Smooth muscle cell (in vitro differentiated cells): ENCODE measurements around the gene CAPS. TPM values are rescaled to one million over a fixed set of nuclear protein-coding genes. Genes with fewer than 3 reads are reported as not detected.

Source experiments
- DNase-seq: peaks from one replicate; lab custom pipeline; 2025; ENCODE audit not compliant: unreplicated experiment; lab: John Stamatoyannopoulos, UW
- H2AFZ ChIP-seq: fragments of 200-600 bp; sonication (generic); 2 replicates; pipeline ENCODE4 v1.6.0; 2016; ENCODE audit warnings: antibody characterized with exemption, low read depth, mild to moderate bottlenecking
- H3F3A ChIP-seq: fragments of 200-600 bp; sonication (generic); 2 replicates; pipeline ENCODE4 v1.6.0; 2017; ENCODE audit warnings: antibody characterized with exemption, low read depth
- H3K27ac ChIP-seq: fragments of 200-600 bp; sonication (generic); 2 replicates; pipeline ENCODE4 v1.5.1; 2016; ENCODE audit warnings: low read depth, mild to moderate bottlenecking
- H3K27me3 ChIP-seq: fragments of 200-600 bp; sonication (generic); 2 replicates; pipeline ENCODE4 v1.6.1; 2016; ENCODE audit warnings: low read depth, mild to moderate bottlenecking
- H3K36me3 ChIP-seq: fragments of 200-600 bp; sonication (generic); 2 replicates; pipeline ENCODE4 v1.5.1; 2016; ENCODE audit warnings: low read depth
- H3K4me1 ChIP-seq: fragments of 200-600 bp; sonication (generic); 2 replicates; pipeline ENCODE4 v1.5.1; 2016; ENCODE audit warnings: low read depth
- H3K4me2 ChIP-seq: fragments of 200-600 bp; sonication (generic); 2 replicates; pipeline ENCODE4 v1.6.0; 2016; ENCODE audit warnings: mild to moderate bottlenecking
- H3K4me3 ChIP-seq: fragments of 200-600 bp; sonication (generic); 2 replicates; pipeline ENCODE4 v1.5.1; 2016; ENCODE audit warnings: mild to moderate bottlenecking
- H3K79me2 ChIP-seq: fragments of 200-600 bp; sonication (generic); 2 replicates; pipeline ENCODE4 v1.6.0; 2016; ENCODE audit warnings: low read depth, mild to moderate bottlenecking
- H3K9ac ChIP-seq: fragments of 200-600 bp; sonication (generic); 2 replicates; pipeline ENCODE4 v1.6.0; 2016; ENCODE audit warnings: low read depth
- H3K9me3 ChIP-seq: fragments of 200-600 bp; sonication (generic); replicated peaks from 2 replicates; pipeline ENCODE4 v1.5.1; 2016; ENCODE audit warnings: low read depth
- H4K20me1 ChIP-seq: fragments of 200-600 bp; sonication (generic); 2 replicates; pipeline ENCODE4 v1.6.0; 2016; ENCODE audit warnings: low read depth
- WGBS: methylation state at CpG from one replicate; pipeline ENCODE4 v1.1.7; 2016; ENCODE audit warnings: low lambda C conversion rate; 5-methylcytosine and 5-hydroxymethylcytosine counted together
- polyA plus RNA-seq: library from polyadenylated mRNA; unstranded; fragments of >200 nt; fragmentation: Nextera tagmentation; extraction: Ambion mirVana; gene quantifications from 2 replicates; pipeline ENCODE4 v1.2.1, GENCODE V29; 2016
- total RNA-seq: library from RNA; depleted of rRNA; stranded (reverse); fragments of >200 nt; gene quantifications from 2 replicates; pipeline ENCODE4 v1.2.3, GENCODE V29; 2014
- TF ChIP-seq, protein P1 (sequence below): fragments of 200-600 bp; sonication (generic); IDR thresholded peaks from 2 replicates; pipeline ENCODE4 v1.5.1; 2017; ENCODE audit warnings: borderline replicate concordance, mild to moderate bottlenecking, antibody characterized with exemption; ENCODE audit not compliant: insufficient read depth, poor library complexity, severe bottlenecking

CAPS gene
- total and polyA plus RNA-seq, 2 experiments from 2014 or later = 5.1 to 17.3 TPM

DNA sequence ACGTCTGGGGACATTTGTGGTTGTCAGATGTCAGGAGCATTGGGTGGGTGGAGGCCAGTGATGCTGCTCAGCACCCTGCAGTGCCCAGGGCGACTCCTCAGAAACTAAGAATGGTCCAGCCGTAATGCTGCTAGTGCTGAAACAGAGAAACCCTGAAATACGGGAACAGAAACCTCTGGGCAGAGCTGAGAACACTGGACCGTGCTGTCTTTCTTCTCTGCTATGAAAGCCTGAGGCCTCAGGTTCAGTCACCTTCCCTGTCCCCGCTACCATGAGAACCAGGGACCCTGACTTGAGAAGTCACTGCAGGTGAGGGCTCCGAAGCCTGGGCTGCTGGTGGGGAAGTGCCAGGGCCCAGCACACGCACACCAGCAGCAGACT, 13.4 kb downstream of the CAPS start:
- no peak for DNase-seq
- H3K79me2 ChIP-seq = no peaks in the 10 kb centered on the region
- H3K9me3 ChIP-seq = no peaks in the 10 kb centered on the region
- 94% methylated on average over 8 of the region's 8 CpGs for WGBS
- no peak overlapping the region for H3K4me2 ChIP-seq
- H3K4me3 ChIP-seq = no peak overlapping the region
- H2AFZ ChIP-seq = no peak overlapping the region
- H3K36me3 ChIP-seq = no peaks in the 10 kb centered on the region
- H3K4me1 ChIP-seq = no peaks in the 10 kb centered on the region
- H3F3A ChIP-seq = no peaks in the 10 kb centered on the region
- H3K27ac ChIP-seq = no peak overlapping the region
- H3K9ac ChIP-seq = no peak overlapping the region
- no peaks in the 10 kb centered on the region for H3K27me3 ChIP-seq
- H4K20me1 ChIP-seq = peaks cover 5% of the 10 kb centered on the region
- TF ChIP-seq, protein P1, sequence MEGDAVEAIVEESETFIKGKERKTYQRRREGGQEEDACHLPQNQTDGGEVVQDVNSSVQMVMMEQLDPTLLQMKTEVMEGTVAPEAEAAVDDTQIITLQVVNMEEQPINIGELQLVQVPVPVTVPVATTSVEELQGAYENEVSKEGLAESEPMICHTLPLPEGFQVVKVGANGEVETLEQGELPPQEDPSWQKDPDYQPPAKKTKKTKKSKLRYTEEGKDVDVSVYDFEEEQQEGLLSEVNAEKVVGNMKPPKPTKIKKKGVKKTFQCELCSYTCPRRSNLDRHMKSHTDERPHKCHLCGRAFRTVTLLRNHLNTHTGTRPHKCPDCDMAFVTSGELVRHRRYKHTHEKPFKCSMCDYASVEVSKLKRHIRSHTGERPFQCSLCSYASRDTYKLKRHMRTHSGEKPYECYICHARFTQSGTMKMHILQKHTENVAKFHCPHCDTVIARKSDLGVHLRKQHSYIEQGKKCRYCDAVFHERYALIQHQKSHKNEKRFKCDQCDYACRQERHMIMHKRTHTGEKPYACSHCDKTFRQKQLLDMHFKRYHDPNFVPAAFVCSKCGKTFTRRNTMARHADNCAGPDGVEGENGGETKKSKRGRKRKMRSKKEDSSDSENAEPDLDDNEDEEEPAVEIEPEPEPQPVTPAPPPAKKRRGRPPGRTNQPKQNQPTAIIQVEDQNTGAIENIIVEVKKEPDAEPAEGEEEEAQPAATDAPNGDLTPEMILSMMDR = no peak

DNA sequence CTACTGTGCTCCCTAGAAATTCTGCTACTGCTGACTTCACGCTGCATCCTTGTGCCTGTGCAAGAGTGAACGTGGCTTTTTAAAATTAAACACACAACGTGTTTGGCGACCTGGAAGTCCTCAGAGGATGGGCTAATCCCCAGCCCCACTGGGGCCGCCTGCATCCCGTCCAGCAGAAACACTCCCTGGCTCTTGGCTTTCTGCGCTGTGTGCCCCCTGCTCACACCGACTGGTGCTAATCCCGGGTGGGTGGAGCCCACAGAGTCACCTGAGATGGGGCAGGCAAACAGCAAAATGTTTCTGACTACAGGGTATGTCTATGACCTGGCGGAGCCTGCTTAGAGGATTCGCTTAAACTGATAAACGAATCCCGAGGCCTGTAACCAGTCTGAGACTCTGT, 15.1 kb downstream of the CAPS start:
- no peak for DNase-seq
- TF ChIP-seq, protein P1 = no peak
- Histone ChIP-seq H3K9me3 (no peaks in the 10 kb centered on the region), H3K79me2 (no peaks in the 10 kb centered on the region), H3K4me2 (no peak overlapping the region), H3F3A (no peaks in the 10 kb centered on the region), H3K36me3 (no peaks in the 10 kb centered on the region), H3K27ac (no peak overlapping the region), H3K4me3 (no peak overlapping the region), H2AFZ (no peak overlapping the region), H4K20me1 (peaks cover 18% of the 10 kb centered on the region), H3K4me1 (peaks cover under 1% of the 10 kb centered on the region), H3K27me3 (no peaks in the 10 kb centered on the region), H3K9ac (no peak overlapping the region)
- WGBS = 92% methylated on average over 13 of the region's 13 CpGs

DNA sequence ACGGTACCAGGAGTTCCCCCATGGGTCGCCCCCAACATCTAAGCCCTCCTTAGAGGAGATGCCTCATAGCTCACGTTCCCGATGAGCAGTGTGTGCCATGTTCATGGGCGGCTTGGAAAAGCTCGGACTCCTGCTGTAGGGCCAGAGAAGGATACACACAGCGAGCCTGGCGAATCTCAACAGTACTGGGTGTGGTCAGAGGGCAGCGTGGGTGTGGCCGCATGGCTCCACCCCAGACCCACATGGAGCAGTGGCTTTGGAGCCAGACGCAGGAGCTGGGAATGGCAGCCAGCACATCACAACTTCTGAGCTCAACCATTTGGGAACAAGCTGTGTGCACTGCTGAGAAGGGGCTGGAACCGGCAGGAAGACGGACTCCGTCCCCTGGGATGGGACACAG, 15.6 kb downstream of the CAPS start:
- Histone ChIP-seq H3K4me1 (peaks cover 5% of the 10 kb centered on the region), H2AFZ (no peak overlapping the region), H3K27ac (no peak overlapping the region), H3K4me3 (no peak overlapping the region), H3K9ac (no peak overlapping the region), H3K27me3 (no peaks in the 10 kb centered on the region), H3F3A (peaks cover 1% of the 10 kb centered on the region), H3K9me3 (no peaks in the 10 kb centered on the region), H3K4me2 (no peak overlapping the region), H4K20me1 (peaks cover 23% of the 10 kb centered on the region), H3K36me3 (no peaks in the 10 kb centered on the region), H3K79me2 (no peaks in the 10 kb centered on the region)
- no peak for DNase-seq
- 93% methylated on average over 14 of the region's 14 CpGs for WGBS
- TF ChIP-seq, protein P1 = no peak

DNA sequence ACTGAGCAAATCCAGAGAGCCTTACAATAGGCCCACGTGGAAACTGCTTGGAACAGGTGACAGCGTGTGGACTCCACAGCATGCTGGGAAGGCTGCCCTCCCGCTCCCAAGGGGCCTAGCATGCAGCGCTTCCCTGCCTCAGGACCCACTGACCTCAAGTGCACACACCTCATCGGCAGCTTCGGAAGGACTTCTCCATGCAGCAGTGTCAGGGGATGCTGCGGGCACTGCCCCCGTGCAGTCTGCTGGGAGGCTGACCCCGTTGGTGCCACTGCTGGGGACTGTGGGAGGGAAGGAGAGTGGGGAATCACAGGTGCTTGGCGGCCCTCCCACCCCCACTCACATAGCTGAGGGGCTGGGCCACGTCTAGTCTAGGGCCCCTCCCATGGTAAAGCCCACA, 17.2 kb downstream of the CAPS start:
- peaks cover 16% of the 10 kb centered on the region for H3K4me1 ChIP-seq

More for the DNA sequence above, 17.2 kb downstream of the CAPS start:
- Histone ChIP-seq H3K79me2 (no peaks in the 10 kb centered on the region), H3K9ac (no peak overlapping the region), H3K4me2 (no peak overlapping the region), H3F3A (peaks cover 17% of the 10 kb centered on the region), H3K27ac (no peak overlapping the region), H4K20me1 (peaks cover 39% of the 10 kb centered on the region), H2AFZ (no peak overlapping the region), H3K27me3 (no peaks in the 10 kb centered on the region), H3K36me3 (no peaks in the 10 kb centered on the region), H3K9me3 (no peaks in the 10 kb centered on the region), H3K4me3 (no peak overlapping the region)
- DNase-seq = no peak
- TF ChIP-seq, protein P1 = no peak
- WGBS = 93% methylated on average over 11 of the region's 11 CpGs
